GM21619 (cell line): ENCODE data around the gene NOL4.

Experiments used
- ATAC-seq: cut with Tn5 transposase; IDR thresholded peaks from one replicate; pipeline ENCODE4 v1.9.1; 2021; ENCODE audit not compliant: unreplicated experiment

NOL4 gene

DNA sequence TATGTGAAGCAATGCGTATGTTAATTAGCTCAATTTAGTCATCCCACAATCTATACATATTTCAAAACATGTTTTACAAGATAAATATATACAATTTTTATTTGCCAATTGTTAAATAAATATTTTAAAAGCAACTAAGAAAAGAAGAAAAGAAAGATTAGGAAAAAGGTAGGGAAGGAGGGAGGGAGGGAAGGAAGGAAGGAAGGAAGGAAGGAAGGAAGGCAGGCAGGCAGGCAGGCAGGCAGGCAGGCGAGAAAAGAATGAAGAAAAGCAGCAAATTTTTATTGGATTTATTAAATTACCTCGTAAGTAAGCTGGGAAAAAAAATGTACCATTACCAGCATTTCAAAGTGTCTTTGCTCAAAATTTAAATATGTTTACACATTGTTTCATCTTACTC is 30.5 kb downstream of the NOL4 start:
- ATAC-seq, result no peak

DNA sequence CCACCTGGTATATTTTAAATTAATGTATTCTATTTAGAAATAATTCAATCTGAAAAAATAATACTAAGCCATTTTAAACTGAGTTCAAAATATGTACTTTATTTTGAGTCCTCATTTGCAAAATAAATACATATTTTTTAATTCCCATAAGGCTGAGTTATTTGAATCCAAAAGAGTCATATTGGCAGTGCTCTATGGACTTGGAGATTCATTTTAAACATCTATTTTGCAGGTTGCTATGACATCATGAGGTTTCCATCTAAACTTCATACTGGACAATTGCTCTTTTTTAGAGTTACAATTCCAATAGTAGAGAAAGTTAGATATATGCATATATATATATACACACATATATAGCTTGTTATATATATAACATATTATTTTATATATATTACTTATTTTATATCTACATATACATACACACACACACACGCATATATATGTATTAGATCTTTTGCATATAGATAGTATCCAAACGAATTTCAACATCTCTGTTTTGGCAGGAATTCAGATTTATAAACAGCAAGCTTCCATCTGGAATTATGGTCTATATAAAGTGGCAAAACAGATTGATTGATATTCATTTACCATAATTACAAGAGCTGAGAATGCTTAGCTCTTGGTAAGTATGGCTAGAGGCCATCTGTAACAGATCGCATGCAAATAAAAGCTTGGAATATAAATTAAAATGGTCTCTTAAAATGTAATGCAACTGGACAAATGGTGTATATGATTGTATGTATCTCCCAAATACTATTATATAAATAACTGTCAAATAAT is 34.9 kb downstream of the NOL4 start:
- no peak for ATAC-seq
